ENCODE data around the gene EEF2KMT. TPM values are rescaled to one million over a fixed set of nuclear protein-coding genes. Genes with fewer than 3 reads are reported as not detected.
"Not testable (repeated sequence)": the region's sequence is repeated elsewhere in the genome, so short reads cannot be mapped to it uniquely, and the experiment has no call there.

EEF2KMT gene
- total and polyA plus RNA-seq, 7 donors, result 8.2 to 22.2 (median 11.1) TPM

DNA sequence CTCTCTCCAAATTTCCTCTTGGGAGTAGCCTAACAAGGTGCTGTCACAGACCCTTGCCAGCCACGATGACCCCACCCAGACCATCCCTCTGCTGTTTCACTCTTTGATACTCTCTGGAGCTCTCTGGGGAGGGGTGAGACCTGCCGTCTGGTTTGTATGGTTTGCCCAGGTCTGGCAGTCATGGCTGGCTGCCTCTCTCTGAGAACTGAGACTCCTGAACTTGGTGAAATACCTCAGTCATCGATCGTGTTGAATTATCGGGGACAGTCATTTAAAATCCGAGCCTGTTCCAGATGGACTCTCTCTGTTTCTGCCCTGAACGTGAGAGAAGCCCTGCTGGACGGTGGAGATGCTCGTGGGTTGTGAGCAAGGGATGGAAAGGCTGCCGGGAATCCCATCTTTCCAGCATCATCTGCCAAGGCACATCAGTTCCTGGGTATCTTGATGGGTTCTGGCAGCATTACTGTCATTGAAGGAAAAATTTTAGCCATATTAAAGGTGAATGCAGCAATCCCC, 19.2 kb upstream of the EEF2KMT start:
- H3K27ac ChIP-seq; H3K4me1 ChIP-seq; H3K9me3 ChIP-seq; DNase-seq; intact Hi-C loops (cut with DNase I); H3K36me3 ChIP-seq (ENCODE audit: insufficient read depth in 1 of 2, low read depth in 1 of 2); ATAC-seq: not testable (repeated sequence)
- peak overlapping the region; percentile 28 for H3K4me3 ChIP-seq
- H3K27me3 ChIP-seq (ENCODE audit: insufficient read depth in 3 of 3, low read length in 2 of 3), result peaks cover 0 to 15% (median 2%) of the 10 kb centered on the region in 3 donors
- 15 to 29% (median 20%) methylated on average over 9 to 10 of the region's 10 CpGs for WGBS, 3 donors

GRCh38 chr16:5110933-5111332, 13.3 kb upstream of the EEF2KMT start:
- H3K9me3 ChIP-seq; H3K27me3 ChIP-seq (ENCODE audit: insufficient read depth in 3 of 3, low read length in 2 of 3); ATAC-seq; H3K27ac ChIP-seq; H3K4me3 ChIP-seq; H3K4me1 ChIP-seq; intact Hi-C loops (cut with DNase I); DNase-seq; H3K36me3 ChIP-seq (ENCODE audit: insufficient read depth in 1 of 2, low read depth in 1 of 2): not testable (repeated sequence)
- 83 to 93% (median 84%) methylated on average over 10 of the region's 10 CpGs for WGBS, 3 donors

GRCh38 chr16:5108505-5109158, 11.0 kb upstream of the EEF2KMT start:
- WGBS, 3 donors, result 90 to 92% (median 91%) methylated on average over 21 to 27 of the region's 27 CpGs
- TF ChIP-seq, protein P1, sequence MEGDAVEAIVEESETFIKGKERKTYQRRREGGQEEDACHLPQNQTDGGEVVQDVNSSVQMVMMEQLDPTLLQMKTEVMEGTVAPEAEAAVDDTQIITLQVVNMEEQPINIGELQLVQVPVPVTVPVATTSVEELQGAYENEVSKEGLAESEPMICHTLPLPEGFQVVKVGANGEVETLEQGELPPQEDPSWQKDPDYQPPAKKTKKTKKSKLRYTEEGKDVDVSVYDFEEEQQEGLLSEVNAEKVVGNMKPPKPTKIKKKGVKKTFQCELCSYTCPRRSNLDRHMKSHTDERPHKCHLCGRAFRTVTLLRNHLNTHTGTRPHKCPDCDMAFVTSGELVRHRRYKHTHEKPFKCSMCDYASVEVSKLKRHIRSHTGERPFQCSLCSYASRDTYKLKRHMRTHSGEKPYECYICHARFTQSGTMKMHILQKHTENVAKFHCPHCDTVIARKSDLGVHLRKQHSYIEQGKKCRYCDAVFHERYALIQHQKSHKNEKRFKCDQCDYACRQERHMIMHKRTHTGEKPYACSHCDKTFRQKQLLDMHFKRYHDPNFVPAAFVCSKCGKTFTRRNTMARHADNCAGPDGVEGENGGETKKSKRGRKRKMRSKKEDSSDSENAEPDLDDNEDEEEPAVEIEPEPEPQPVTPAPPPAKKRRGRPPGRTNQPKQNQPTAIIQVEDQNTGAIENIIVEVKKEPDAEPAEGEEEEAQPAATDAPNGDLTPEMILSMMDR (IDR thresholded peaks at IDR 0.05), result no peak
- no peaks in the 10 kb centered on the region for H3K9me3 ChIP-seq
- no peaks in the 10 kb centered on the region for H3K36me3 ChIP-seq (ENCODE audit: insufficient read depth in 1 of 2, low read depth in 1 of 2)
- no peak for ATAC-seq
- H3K27me3 ChIP-seq (ENCODE audit: insufficient read depth in 3 of 3, low read length in 2 of 3), result no peaks in the 10 kb centered on the region
- no peak overlapping the region for H3K27ac ChIP-seq
- H3K4me1 ChIP-seq, result no peaks in the 10 kb centered on the region
- intact Hi-C loops (cut with DNase I), result no loop called here
- H3K4me3 ChIP-seq, result no peak overlapping the region
- DNase-seq, result no peak

- WGBS, 3 donors, result 27 to 51% (median 36%) methylated on average over 4 to 5 of the region's 5 CpGs
- H3K27me3 ChIP-seq (ENCODE audit: insufficient read depth in 3 of 3, low read length in 2 of 3); H3K9me3 ChIP-seq; DNase-seq; intact Hi-C loops (cut with DNase I); H3K27ac ChIP-seq; H3K4me3 ChIP-seq; ATAC-seq; H3K4me1 ChIP-seq; H3K36me3 ChIP-seq (ENCODE audit: insufficient read depth in 1 of 2, low read depth in 1 of 2): not testable (repeated sequence)
Observed at GRCh38 chr16:5105039-5105438, 7.4 kb upstream of the EEF2KMT start.

DNA sequence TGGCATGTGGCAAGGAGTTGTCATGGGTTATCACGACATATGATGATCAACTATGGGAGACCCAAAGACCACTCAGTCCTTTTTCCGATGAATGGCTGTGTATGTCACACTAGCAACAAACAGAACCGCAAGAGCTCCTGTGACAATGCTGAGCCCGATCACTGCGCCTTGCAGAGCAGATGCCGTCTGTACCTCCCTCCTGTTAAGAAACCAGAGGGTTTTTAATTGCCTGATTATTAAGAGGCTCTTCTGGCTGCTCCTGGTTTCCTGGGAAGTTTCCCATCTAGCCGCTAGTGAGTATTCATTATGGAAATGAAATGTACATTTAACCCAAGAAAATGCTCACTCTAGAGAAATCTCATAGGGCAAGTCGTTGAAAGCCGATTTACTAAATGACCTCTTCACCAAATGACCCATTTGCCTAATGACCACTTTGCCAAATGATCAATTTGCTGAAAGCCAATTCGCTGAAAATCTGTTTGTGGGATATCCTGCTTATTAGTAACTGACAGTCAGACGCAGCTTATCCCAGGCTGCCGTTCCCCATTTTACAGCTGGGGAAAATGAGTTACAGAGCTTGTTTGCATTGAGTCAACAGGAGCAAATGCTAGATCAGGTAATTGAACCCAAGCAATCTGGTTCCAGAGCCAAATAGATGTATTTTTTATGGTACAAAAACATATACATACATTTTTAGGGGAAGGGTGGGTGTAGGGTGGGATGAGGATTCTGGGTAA, 5.9 kb upstream of the EEF2KMT start:
- H3K4me1 ChIP-seq; DNase-seq; H3K36me3 ChIP-seq (ENCODE audit: insufficient read depth in 1 of 2, low read depth in 1 of 2); ATAC-seq; intact Hi-C loops (cut with DNase I); H3K4me3 ChIP-seq; H3K27ac ChIP-seq; H3K9me3 ChIP-seq; H3K27me3 ChIP-seq (ENCODE audit: insufficient read depth in 3 of 3, low read length in 2 of 3): not testable (repeated sequence)
- 85 to 88% (median 87%) methylated on average over 10 to 12 of the region's 12 CpGs for WGBS, 3 donors

GRCh38 chr16:5099174-5099573, 1.6 kb upstream of the EEF2KMT start:
- H3K27me3 ChIP-seq (ENCODE audit: insufficient read depth in 3 of 3, low read length in 2 of 3); ATAC-seq; H3K36me3 ChIP-seq (ENCODE audit: insufficient read depth in 1 of 2, low read depth in 1 of 2); DNase-seq; H3K27ac ChIP-seq; H3K9me3 ChIP-seq; H3K4me1 ChIP-seq: not testable (repeated sequence)
- intact Hi-C loops (cut with DNase I), result loop anchor here in 1 of 2 donors (10.0 kb wide), 1 partner anchor 64 kb away; the partner anchor contains the start of gene NAGPA
- 5 to 18% (median 15%) methylated on average over 4 of the region's 4 CpGs for WGBS, 3 donors
- H3K4me3 ChIP-seq, result peak overlapping the region; percentile 78

- WGBS, 3 donors, result 1 to 2% (median 2%) methylated on average over 41 to 57 of the region's 67 CpGs
- H3K4me3 ChIP-seq, result peak overlapping the region; percentile 78
- not testable (repeated sequence) for ATAC-seq; H3K9me3 ChIP-seq; H3K27me3 ChIP-seq (ENCODE audit: insufficient read depth in 3 of 3, low read length in 2 of 3); H3K4me1 ChIP-seq; H3K36me3 ChIP-seq (ENCODE audit: insufficient read depth in 1 of 2, low read depth in 1 of 2)
- peak overlapping the region; percentile 71 for H3K27ac ChIP-seq
- intact Hi-C loops (cut with DNase I), result loop anchor here in 1 of 2 donors (10.0 kb wide), 1 partner anchor 64 kb away; the partner anchor contains the start of gene NAGPA
- DNase-seq, result peak; percentile 73 to 88
Observed at GRCh38 chr16:5098221-5099159, 895 bp upstream of the EEF2KMT start.

GRCh38 chr16:5097061-5097469, 530 bp downstream of the EEF2KMT start:
- intact Hi-C loops (cut with DNase I), result loop anchor here in 1 of 2 donors (10.0 kb wide), 1 partner anchor 62 kb away; the partner anchor contains the start of gene NAGPA
- not testable (repeated sequence) for H3K9me3 ChIP-seq; DNase-seq; H3K27me3 ChIP-seq (ENCODE audit: insufficient read depth in 3 of 3, low read length in 2 of 3); H3K36me3 ChIP-seq (ENCODE audit: insufficient read depth in 1 of 2, low read depth in 1 of 2); H3K4me1 ChIP-seq; ATAC-seq
- peak overlapping the region; percentile 76 for H3K4me3 ChIP-seq
- H3K27ac ChIP-seq, result peak overlapping the region; percentile 78
- 0 to 3% (median 2%) methylated on average over 19 to 23 of the region's 23 CpGs for WGBS, 3 donors

GRCh38 chr16:5096437-5097060, 1.0 kb downstream of the EEF2KMT start:
- H3K27me3 ChIP-seq (ENCODE audit: insufficient read depth in 3 of 3, low read length in 2 of 3); H3K4me1 ChIP-seq; H3K9me3 ChIP-seq; ATAC-seq; DNase-seq; H3K36me3 ChIP-seq (ENCODE audit: insufficient read depth in 1 of 2, low read depth in 1 of 2): not testable (repeated sequence)
- H3K4me3 ChIP-seq, result peak overlapping the region; percentile 76
- 27 to 36% (median 31%) methylated on average over 6 to 7 of the region's 7 CpGs for WGBS, 3 donors
- intact Hi-C loops (cut with DNase I), result loop anchor here in 1 of 2 donors (10.0 kb wide), 1 partner anchor 62 kb away; the partner anchor contains the start of gene NAGPA
- peak overlapping the region; percentile 78 for H3K27ac ChIP-seq
